HG03460 (cell line): ENCODE data around the gene TUBGCP2.

ENCODE experiments used
- ATAC-seq: cut with Tn5 transposase; IDR thresholded peaks from one replicate; pipeline ENCODE4 v1.9.1; 2021; ENCODE audit not compliant: unreplicated experiment

Gene TUBGCP2

DNA sequence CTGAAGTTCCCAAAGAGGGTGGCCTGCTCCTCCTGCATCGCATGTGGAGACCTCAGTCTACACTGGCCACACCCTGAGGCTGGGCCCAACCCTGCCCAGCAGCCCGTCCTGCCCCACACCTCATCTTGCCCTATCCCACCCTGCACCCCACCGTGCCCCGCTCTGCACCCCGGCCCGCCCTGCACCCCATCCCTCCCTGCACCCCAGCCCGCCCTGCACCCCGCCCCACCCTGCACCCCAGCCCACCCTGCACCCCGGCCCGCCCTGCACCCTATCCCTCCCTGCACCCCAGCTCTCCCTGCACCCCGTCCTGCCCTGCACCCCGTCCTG is 56.5 kb downstream of the TUBGCP2 start:
- no peak for ATAC-seq

DNA sequence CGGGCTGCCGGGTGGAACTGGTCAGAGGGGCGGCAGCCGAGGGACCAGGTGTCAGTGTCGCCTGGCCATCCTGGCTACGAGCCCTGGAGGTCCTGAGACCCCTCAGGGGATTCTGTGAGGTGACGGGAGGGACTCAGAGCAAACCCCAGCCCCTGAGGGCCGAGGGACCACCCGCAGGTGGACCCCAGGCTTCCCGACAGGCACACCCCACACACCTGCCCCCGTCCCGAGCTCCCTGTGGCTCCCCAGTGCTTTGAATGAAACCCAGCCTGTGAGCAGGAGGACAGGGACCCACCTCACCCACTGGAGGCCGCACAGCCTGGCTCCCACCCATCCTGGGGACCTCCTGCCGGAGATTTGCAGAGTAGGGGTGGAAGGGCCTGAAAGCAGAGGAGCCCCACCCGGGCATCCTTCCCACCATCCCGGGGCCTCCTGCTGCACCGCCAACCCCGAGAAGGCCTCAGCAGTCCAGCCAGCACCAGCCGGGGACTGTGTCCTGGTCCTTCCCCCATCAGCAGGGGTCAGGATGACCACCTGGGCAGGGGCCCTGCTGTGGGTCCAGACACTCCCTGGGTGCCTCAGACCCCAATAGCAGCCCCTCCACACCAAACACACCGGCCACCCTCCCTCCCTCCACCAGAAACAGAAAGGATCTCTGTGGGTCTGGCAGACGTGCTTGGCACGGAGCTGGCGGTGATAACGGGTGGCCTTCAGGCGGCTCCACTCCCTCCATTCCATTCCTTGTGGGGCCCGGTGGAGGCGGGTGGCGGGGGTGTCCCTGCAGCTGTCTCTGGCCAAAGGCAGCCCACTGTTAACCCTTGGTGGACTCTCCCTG is 57.1 kb downstream of the TUBGCP2 start:
- no peak for ATAC-seq

DNA sequence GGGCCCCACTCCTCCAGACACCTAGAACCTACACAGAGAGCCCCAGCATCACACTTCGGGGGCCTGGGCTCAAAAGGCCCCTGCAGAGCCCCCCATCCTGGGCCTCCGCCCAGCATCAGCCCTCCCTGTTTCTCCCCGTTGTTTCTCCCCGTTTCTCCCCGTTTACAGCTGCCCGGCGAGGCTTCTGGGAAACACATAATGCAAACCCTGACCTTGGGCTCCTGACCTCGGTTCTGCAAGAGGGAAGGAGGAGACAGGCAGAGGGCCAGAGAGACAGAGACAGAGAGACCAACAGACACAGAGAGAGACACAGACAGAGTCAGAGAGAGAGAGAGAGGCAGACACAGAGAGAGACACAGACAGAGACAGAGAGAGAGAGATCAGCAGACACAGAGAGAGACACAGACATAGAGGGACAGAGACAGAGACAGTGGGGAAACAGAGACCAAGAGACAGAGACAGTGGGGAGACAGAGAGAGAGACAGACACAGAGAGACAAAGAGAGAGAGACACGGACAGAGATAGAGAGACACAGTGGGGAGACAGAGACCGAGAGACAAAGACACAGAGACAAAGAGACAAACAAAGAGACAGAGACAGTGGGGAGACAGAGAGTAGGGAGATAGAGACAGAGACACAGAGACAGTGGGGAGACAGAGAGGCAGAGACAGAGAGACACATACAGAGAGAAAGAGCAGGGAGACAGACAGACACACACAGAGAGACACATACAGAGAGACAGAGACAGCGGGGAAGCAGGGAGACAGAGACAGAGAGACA is 58.5 kb downstream of the TUBGCP2 start:
- no peak for ATAC-seq

DNA sequence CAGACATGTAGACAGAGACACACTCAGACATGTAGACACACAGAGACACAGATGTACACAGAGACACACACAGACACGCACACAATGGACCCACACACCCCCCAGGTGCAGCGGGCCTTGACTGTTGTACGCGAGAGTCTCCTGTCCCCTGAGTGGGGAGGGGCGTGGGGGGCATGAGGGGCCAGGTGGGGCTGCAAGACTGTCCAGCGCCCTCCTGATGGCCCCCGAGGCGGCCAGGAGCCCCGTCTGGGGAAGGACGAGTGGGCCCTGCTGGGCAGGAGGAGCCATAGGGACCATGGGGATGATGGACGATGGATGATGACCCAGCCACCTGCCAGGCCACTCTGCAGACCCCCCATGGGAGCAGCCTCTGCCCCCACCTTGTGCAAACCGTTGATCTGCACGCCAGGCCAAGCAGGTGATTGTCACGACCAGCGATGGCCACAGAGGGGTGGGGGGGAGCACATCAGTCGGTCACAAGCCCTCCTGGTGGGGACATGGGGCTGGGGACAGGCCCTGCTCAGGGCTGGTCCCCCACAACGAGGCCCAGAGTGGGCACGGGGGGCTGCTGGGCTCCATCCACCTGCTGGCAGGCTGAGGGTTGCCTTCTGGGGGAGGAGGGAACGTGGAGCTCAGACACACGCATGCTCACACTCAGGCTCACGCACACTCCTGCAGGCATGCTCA is 59.4 kb downstream of the TUBGCP2 start:
- ATAC-seq, result no peak

DNA sequence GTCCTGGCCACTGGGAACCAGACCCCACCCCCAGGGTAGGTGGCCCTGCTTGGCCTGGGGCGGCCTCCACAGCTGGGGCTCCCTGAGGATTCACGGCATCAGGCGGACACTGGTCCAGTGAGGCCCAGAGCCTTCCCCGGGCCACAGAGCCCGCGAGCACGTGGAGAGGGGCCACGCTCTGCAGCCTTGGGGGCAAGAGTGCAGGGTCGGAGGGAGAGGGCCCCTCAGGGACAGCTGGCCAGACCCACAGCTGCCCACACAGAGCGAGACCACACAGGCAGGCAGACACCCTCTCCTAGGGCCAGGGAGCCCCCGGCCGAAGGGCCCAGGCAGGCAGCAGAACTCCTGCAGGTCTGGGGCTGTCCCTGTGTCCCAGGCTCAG is 60.3 kb downstream of the TUBGCP2 start:
- ATAC-seq, result no peak

DNA sequence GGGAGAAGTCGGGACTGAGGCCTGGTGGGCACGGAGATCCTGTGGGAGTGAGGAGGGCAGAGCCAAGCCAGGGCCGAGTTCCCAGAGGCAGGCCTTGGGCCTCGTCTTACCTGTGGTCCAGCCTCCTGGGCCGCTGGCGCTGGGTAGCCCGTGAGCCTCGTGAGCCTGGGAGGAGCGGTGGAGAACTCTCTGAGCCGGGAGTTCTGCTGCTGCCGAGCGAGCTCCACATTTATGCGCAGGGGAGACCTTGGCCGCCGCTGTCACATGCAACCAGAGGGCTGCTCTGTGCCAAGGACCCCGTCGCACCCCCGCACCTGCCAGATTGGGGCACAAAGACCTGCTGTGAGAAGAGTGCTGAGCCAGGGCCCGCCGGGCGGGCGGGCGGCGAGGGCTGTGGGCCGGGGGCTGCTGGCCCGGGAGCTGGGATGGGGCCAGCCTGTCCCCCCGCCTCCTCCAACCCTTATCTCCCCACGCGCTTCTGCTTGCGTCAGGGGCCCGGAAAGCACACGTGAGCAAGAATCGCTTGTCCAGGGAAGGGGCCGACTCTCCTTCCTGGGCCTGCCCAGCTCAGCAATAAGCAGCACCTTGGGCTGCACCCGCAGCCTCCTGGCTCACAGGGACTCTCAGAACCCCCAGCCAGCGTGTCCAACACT is 60.9 kb downstream of the TUBGCP2 start:
- no peak for ATAC-seq

DNA sequence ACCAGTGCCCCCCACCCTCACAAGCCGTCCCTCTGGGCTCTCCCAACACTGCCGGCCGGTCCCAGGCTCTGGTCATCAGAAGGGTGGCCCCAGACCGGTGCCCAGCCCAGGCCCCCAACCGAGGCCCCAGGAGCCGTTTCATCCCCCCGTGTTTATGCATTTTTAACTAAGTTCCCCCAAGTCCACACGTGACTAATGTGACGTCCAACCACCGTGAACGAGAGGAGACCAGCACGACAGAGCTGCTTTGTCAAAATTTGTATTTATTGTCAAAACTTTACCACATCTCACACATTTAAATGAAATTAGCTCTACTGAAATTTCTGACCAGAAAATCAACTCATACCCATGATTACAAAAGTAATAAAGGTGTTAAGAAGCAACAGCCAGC is 62.4 kb downstream of the TUBGCP2 start:
- no peak for ATAC-seq

DNA sequence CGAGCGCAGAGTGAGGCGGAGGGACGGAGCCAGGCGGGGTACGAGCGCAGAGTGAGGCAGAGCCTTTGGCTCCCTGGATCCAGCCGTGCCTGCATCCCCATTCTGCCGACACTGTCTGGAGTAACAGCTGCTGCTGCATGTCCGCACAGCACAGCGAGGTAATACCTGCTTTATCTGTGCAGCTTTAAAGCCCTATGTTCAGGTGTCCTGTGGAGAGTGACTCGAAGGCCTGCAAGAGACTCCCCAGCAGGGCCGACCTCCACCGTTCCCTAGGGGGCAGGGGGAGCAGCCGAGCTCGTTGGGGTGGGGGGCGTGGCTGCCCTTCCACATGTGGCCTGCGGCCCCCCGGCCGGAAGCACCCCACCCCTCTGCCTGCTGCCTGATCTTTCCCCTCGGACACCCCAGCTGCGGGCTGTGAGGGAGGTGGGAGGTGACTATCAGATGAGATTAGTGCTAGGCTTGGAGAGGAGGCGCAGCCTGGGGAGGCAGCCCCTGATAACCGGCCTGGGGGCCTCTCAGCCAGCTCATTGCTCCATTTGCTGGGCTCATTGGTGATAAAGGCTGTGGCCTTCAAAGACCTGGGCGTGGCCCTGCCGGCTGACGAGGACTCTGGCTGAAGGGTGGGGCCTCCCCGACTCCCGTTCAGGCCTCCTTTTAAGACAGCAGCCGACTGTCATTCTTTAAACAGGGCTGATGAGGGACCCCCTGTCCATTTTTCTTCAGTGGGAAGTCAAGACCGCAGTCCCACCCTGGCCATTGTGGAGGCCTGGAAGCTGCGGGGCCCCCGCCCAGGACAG is 63.0 kb downstream of the TUBGCP2 start:
- no peak for ATAC-seq

DNA sequence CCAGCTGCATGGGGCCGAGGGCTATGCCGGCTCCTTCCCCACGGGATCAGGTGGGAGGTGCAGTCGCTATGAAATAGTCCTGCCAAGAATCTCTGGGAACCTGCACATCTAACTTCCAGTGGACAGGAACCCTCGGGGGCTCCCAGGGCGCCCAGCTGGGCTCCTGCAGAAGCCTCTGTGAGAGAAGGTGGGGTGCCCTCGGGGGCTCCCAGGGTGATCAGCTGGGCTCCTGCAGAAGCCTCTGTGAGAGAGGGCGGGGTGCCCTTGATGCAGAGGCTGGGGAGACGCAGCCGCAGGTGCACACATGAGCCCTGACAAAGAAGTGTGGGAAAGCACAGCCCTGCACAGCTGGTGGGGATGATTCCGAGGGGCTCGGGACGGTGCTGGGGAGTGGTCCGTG is 65.1 kb downstream of the TUBGCP2 start:
- ATAC-seq, result no peak

DNA sequence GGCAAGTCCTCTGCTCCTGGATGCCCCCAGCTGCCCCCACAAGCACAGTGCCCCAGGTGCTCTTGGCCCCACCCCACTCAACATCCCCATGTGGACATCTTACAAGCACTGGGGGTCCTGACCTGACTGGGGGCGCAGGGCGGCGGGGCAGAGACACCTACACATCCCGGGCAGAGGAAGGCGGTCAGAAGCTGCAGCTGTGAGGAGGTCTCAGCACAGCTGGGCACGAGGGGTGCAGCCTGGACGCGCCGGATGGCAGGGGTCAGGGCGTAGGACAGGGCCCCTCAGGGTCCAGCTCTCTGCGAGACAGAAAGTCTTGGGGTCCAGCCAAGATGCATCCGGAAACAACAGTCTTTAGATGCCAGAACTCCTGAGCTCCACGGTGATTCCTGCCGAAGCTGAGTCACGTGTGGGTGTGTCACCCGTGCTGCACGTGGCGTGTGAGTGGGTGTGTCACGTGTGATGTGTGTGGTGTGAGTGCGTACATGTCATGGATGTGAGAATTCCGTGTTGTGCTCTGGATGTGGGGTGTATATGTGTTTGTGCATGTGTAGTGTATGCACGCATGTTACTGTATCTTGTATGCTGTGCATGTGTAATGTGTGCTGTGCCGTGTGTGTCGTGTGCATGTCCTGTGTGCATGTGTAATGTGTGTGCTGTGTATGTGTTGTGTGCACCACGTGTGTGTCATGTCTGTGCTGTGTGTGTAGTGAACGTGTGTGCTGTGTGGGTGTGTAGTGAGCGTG is 65.9 kb downstream of the TUBGCP2 start:
- ATAC-seq, result no peak

DNA sequence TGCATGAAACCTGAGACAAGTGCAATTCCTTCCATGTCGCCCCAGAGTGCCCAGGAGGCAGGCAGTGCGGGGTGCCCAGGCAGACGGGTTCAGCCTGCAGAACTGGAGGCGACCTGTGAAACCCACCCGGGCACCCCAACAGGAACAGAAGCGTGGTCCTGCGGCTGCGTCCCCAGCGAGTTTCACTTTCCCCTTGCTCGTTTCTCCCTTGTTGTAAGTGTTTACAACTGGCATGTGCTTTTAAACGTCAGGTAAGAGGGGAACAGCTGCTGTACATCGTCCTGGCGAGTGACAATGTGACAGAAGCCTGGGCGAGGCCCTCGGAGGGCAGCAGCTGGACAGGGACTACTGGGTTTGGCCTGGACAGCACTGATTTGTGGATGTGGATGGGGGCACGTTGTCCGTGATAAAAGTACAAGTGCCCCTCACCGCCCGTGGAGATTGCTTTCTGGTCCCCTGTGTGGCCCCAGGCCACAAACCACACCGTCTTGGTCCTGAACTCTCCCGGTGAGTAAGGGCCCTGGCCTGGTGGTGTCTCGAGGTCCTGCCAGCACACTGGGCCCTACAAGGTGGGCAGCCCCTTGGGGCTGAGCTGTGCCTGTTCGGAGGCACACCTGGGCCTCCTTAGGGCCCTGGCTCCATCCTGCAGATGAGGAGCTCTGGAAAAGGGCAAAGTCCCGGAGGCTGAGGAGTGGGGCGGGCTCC is 67.0 kb downstream of the TUBGCP2 start:
- peak; percentile 44 for ATAC-seq

DNA sequence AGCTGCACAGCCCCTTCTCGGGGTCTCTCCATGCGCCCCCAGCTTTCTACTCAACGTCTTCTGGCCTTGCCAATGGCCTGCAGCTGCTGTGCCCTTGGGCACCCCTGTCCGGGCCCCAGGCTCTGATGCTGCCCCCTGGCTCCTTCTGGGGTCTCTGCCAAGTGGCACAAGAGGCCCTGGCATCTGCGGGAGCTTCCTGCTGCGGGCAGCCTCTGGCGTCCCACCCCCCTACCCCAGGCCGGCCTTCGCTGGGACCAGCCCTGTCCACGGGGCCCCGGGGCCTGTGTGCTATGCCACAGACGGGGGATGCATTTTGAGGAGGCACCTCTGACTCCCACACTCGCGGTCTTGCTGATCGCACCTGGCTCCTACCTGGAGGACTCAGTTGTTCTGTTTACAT is 68.7 kb downstream of the TUBGCP2 start:
- ATAC-seq, result no peak

DNA sequence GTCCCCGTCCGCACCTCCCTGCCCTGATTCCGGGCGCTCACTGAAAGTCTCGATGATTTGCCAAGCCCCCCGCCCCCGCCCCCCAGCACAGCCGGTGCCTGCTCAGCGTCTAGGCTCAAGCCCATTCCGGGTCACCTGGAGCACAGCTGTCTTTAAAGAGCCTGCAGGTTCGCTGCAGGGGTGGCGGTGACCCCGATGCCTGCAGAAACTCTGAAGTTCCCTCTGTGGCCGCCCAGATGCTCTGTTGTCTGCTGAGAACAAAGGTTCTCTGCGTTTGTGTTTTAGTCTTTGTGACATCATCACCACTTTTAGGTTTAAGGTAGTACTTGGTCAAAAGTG is 70.2 kb downstream of the TUBGCP2 start:
- no peak for ATAC-seq

DNA sequence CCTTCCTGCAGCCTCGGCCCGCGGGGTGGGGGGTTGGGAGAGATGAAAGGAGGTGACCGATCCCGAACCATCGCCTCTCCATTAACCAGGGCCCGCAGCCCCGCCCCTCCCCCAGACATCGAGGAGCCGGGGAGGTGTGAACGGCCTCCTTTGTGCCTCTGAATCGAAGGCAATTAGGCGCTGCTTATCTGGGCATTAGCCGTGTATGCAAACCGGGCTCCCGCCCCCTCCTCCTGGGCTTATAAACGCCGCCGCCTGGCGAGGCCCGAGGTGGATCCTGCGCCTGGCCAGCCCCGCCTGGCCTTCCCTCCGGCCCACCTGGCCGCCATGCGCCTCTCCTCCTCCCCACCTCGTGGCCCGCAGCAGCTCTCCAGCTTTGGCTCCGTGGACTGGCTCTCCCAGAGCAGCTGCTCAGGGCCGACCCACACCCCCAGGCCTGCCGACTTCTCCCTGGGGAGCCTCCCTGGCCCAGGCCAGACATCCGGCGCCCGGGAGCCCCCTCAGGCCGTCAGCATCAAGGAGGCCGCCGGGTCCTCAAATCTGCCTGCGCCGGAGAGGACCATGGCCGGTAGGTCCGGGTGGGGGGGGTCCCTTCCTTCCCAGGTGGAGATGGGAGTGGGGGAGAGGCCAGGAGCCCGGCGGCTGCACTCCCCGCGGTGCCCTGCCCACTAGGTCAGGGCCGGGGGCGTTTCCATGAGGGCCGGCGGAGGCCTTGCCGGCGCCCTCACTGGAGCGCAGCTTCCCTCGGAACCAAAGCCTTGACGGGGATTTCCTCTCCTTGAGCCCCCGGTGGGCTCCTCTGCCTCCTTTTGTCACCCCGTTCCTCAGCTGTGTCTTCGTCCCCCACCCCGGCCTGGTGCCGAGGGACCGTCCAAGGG is 70.8 kb downstream of the TUBGCP2 start, which contains the start of gene VENTX:
Gene VENTX (plus strand): TSS at position 268 of the 878 bp plus-strand sequence. CDS start 60 bp downstream, at position 328.
- no peak for ATAC-seq

DNA sequence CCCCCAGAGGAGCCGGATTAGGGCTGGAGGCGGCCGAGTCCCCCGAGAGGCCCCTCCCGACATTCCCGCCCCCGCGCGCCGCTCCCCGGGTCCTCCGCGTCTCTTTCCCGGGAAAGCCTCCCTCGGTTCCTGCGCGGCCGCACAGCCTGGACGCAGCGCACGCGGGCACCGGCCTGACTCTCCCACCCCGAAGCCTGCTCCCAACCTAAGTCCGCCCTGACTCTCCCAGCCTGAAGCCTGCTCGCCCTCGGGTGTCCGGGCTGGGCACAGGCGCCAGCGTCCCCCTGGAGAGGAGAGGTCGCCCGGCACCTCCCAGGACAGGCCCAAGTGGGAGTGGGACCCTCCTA is 71.5 kb downstream of the TUBGCP2 start:
- ATAC-seq, result no peak

DNA sequence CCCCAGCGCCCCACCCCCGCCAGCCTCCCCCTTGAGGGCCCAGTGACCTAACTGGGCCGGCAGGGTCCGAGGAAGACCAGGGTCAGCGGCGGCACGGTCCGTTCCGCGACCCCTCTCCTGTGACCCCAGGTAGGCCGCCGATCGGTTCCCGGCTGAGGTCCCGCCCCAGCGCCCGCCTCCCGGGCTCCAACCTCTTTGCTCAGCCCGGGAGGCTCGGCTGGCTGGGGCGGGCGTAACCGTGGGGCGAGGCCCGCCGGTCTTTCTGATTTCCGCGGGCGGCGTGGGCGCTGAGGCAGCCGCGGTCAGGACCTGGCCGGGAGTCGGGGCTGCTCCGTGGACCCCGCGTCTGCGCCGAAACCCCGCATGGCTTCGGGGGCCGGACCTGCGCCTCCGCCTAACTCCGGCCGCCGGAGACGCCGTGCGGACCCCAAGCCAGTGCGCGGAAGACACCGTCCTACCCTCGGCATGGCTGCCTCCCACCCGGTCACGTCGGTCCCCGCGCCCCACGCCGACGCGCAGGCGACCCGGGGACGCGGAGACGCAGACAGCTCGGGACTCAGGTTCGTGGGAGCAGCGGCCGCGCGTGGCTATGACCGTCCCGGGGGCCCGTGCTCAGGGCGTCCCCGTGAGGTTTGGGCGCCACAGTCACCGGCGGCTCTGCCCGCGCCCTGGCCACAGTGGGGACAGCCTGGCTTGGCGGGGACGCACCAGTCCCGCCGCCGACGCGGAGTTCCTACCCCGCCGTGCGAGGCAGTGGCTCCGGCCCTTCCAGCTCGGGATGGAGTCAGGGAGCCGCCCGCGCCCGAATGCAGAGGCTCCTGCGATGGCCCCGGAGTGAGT is 72.1 kb downstream of the TUBGCP2 start:
- ATAC-seq, result no peak

DNA sequence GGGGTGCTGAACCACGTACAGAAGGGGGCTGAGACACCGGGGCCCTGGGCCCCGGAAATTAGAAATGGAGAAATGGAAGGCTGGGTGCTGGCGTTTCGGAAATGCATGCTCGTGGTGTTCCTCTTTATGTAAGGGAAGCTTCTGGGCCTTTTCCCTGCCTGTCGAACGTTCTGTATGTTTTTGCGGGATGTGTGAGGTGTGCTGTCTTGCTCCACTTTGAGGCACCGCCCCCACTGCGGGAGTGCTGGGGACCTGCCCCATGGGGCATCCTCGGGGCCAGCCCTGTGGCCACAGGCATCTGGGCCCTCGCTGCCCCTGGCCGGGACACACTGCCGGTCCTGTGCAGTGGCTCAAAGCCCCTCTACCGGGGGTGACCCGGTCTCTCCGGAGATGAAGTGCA is 72.7 kb downstream of the TUBGCP2 start:
- ATAC-seq, result no peak
